HG03342 (cell line): ENCODE measurements around the gene PFDN2.
"Not testable (repeated sequence)": the region's sequence is repeated elsewhere in the genome, so short reads cannot be mapped to it uniquely, and the experiment has no call there.

Experiments used
- ATAC-seq: cut with Tn5 transposase; IDR thresholded peaks from one replicate; pipeline ENCODE4 v1.9.1; 2021; ENCODE audit warnings: mild to moderate bottlenecking, moderate library complexity; ENCODE audit not compliant: unreplicated experiment

The PFDN2 gene

GRCh38 chr1:161139766-161140165 lies 21.9 kb upstream of the PFDN2 start:
- ATAC-seq = no peak

GRCh38 chr1:161138431-161138830 lies 20.6 kb upstream of the PFDN2 start:
- no peak for ATAC-seq

GRCh38 chr1:161137881-161138280 lies 20.0 kb upstream of the PFDN2 start:
- no peak for ATAC-seq

- no peak for ATAC-seq
These were observed 15.4 kb upstream of the PFDN2 start for GRCh38 chr1:161133220-161133740.

- ATAC-seq = peak; percentile 92
These were observed 14.8 kb upstream of the PFDN2 start, which contains the start of gene DEDD for GRCh38 chr1:161132410-161133219. Gene DEDD, minus strand, starts transcription at chr1:161132667. Its CDS starts 8,205 bp downstream, at chr1:161124462.

GRCh38 chr1:161131523-161132409 lies 13.9 kb upstream of the PFDN2 start:
- no peak for ATAC-seq

- no peak for ATAC-seq
These were observed 12.4 kb upstream of the PFDN2 start for GRCh38 chr1:161130266-161130665.

GRCh38 chr1:161128591-161129420 lies 11.0 kb upstream of the PFDN2 start:
- no peak for ATAC-seq

GRCh38 chr1:161127649-161128048 lies 9.8 kb upstream of the PFDN2 start:
- no peak for ATAC-seq

- ATAC-seq = no peak
These were observed 5.1 kb upstream of the PFDN2 start for GRCh38 chr1:161122967-161123366.

GRCh38 chr1:161121834-161122233 lies 4.0 kb upstream of the PFDN2 start:
- no peak for ATAC-seq

GRCh38 chr1:161121042-161121650 lies 3.3 kb upstream of the PFDN2 start:
- no peak for ATAC-seq

GRCh38 chr1:161119092-161119903 lies 1.5 kb upstream of the PFDN2 start:
- peak; percentile 40 for ATAC-seq

GRCh38 chr1:161115961-161116360 lies 1.9 kb downstream of the PFDN2 start:
- not testable (repeated sequence) for ATAC-seq

- ATAC-seq = no peak
These were observed 2.6 kb downstream of the PFDN2 start for GRCh38 chr1:161115132-161115711.

GRCh38 chr1:161114556-161114955 lies 3.3 kb downstream of the PFDN2 start:
- ATAC-seq = no peak

GRCh38 chr1:161113915-161114314 lies 3.9 kb downstream of the PFDN2 start:
- ATAC-seq = no peak

GRCh38 chr1:161111527-161111926 lies 6.3 kb downstream of the PFDN2 start:
- no peak for ATAC-seq

GRCh38 chr1:161111117-161111516 lies 6.7 kb downstream of the PFDN2 start:
- no peak for ATAC-seq
